NCI-H82 treated with DMSO at 0.1 percent for 48 hours (cell line): ENCODE measurements around the gene CD8A.
"Not testable (repeated sequence)": the region's sequence is repeated elsewhere in the genome, so short reads cannot be mapped to it uniquely, and the experiment has no call there.

Experiments used
- DNase-seq: peaks from one replicate; lab custom pipeline; 2025; ENCODE audit not compliant: unreplicated experiment; lab: John Stamatoyannopoulos, UW

CD8A gene

GRCh38 chr2:86790676-86791572 is at the start of gene CD8A:
TSS of gene CD8A (minus strand) at chr2:86790913. CDS start at chr2:86790825, 88 bp downstream.
- DNase-seq: no peak

DNA sequence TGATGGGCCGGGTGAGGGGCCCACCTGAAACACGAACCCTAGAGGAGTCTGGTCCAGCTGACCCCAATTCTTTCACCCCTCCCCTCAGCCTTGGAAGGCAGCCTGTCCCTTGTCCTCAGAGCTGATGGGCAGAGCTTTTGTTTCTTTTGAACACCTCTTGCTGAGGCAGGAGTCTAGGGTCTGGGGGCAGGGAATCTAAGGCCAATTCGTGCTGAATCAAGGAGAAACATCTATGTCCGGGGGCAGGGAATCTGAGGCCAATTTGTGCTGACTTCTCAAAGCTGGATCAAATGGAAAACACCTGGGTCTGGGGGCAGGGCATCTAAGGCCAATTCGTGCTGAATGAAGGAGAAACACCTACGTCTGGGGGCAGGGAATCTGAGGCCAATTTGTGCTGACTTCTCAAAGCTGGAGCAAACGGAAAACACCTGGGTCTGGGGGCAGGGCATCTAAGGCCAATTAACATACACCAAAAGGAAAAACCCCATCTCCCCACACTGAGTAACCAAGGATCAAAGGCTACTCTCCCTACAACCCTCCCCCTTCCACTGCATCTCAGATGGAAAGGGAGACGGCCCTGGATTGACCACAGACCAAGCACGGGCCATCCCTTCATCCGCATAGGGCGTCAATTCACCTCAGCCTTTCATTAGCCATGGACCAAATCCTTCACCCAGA is 49.3 kb upstream of the CD8A start:
- not testable (repeated sequence) for DNase-seq

DNA sequence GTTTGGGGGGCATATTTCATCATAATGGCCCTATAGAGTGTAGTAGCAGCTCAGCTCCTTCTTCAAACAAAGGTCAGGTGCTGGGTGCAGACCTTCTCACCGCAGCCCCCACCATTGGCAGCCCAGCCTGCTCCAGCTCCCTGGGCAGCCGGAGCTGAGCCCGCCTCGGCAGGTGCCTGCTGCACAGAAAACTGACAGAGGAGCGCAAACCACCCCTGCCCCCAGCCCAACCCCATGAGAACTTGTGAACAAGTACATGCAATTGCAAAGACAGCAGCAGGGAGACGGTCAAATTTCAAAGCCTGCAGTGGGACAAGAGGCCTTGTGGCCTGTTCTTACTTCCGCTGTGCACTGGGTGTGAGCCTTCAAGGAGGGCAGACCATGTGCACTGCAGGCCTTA is 48.7 kb upstream of the CD8A start:
- not testable (repeated sequence) for DNase-seq

DNA sequence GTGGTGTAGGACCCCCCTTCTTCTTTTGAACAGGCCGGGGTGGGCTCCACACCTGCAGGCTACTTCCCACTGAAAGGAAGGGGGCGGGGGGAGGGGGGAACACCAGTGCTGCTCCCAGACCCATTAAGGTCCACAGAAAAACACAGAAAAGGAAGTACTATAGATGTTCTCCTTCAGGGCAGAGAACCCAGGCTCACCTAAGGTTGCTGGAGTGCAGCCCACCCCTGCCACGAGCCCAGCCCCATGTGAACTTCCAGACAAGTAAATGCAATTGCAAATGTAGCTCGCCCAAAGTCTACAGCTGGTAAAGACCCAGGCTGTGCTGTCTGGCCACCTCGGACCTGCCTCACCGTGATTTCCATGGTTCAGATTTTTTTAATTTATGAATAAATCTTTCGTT is 47.0 kb upstream of the CD8A start:
- not testable (repeated sequence) for DNase-seq

GRCh38 chr2:86836915-86837695 is 46.4 kb upstream of the CD8A start:
- not testable (repeated sequence) for DNase-seq

DNA sequence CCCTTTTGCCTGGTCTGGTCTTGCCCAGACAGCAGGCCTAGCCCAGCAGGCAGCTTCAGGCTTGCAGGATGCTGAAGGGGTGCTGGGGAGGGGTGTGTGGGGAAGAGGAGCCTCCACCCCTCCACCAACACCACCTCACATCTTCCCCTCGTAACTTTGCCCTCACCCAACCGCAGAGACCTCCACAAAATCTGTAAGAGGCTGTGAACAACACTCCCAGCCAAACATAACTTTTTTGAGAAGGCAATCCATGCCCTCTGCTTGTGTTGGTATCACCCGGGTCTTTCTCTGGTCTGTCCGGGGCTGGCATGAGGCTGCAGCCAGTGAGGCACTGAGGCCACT is 44.8 kb upstream of the CD8A start:
- DNase-seq: not testable (repeated sequence)

DNA sequence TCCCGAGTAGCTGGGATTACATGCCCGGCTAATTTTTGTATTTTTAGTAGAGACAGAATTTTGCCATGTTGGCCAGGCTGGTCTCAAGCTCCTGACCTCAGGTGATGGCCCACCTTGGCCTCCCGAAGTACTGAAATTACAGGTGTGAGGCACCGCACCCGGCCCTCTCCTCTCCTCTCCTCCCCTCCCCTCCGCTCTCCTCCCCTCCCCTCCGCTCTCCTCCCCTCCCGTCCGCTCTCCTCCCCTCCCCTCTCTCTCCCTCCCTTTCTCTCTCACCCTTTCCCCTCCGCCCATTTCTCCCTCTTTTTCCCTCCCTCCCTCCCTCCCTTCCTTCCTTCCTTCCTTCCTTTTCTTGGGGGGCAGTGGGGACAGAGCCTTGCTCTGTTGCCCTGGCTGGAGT is 42.6 kb upstream of the CD8A start:
- no peak for DNase-seq

DNA sequence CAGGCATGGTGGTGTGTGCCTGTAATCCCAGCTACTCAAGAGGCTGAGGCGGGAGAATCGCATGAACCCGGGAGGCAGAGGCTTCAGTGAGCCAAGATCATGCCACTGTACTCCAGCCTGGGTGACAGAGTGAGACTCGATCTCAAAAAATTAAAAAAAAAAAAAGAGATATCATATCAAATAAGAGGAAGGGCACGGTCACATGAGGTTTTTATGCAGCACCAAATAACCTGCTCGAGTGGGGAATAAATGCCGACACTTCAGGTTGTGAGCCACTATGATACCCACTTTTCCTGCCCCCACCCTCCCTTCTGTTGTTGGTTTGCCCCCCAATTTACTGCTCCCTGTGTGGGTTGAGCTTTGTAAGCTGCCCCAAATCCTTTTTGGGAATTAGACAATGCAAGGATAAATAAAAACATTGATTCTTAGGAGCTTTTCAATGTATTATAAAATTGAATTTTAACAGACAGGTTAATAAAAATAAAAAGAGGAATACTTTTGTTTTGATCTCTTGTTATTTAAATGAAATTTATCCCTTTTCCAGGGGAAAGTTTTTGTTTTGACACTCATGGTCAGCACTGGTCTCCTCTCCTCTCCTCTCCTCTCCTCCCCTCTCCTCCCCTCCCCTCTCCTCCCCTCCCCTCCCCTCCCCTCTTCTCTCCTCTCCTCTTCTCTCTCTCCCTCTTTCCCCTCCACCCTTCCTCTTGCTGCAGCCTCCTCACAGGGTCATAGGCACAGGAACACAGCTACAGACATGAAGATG is 41.8 kb upstream of the CD8A start:
- DNase-seq: no peak

- no peak for DNase-seq
These were observed 40.8 kb upstream of the CD8A start for GRCh38 chr2:86831537-86831936.

- no peak for DNase-seq
These were observed 36.2 kb upstream of the CD8A start for GRCh38 chr2:86826951-86827350.

- DNase-seq: no peak
These were observed 35.1 kb upstream of the CD8A start for GRCh38 chr2:86825693-86826381.

GRCh38 chr2:86825036-86825692 is 34.5 kb upstream of the CD8A start:
- DNase-seq: no peak

- no peak for DNase-seq
These were observed 32.1 kb upstream of the CD8A start for GRCh38 chr2:86822668-86823345.

GRCh38 chr2:86821842-86822241 is 31.1 kb upstream of the CD8A start:
- DNase-seq: no peak

DNA sequence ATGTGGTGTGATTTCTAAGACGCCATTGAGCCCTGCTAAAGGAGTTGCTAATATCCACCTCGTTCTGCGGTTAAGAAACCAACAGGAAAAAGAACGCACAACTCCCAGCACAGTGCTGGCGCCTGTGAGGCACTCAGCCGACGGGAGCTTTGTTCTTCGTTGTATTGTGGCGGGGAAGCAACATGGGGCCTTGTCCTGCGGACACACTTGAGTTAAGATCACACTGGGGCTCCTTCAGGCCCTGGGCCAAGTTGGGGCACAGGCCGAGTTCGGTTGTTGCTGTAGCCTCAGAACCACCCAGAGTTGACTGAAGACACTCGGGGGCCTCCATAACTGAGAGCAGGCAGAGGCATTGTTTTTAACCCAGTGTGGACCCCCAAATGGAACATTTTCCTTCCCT is 30.6 kb upstream of the CD8A start:
- no peak for DNase-seq

DNA sequence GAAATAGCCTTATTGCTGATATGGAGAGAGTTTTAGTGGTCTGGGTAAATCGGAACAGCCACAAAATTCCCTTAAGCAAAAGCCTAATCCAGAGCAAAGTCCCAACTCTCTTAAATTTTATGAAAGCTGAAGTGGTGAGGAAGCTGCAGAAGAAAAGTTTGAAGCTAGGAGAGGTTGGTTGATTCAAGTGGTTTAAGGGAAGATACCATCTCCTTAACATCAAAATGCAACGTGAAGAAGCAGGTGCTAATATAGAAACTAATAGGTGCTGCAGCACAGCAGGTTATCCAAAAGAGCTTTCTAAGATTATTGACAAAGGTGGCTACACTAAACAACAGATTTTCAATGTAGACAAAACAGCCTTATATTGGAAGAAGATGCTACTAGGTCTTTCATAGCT is 28.2 kb upstream of the CD8A start:
- no peak for DNase-seq

GRCh38 chr2:86818114-86818801 is 27.5 kb upstream of the CD8A start:
- no peak for DNase-seq

DNA sequence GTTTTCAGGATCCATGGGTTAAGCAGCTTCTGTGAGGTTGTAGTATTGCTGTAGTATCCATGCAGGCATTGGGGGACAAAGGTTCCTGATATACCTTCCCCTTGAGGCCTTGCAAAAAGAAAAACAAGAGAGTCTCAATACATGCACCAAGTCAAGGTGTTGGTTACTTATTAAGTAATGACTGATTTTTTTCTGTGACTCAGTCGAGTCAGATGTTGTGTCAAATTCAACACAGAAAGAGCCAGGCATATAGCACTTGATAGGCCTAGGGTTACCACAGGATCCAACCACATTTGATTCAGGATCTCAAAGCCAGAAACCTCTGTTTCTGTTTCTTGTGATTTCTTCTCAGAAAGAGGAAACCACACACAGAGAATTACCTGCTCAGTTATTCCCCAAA is 24.9 kb upstream of the CD8A start:
- DNase-seq: no peak
